ENCODE results near the gene IRF1.

DNA sequence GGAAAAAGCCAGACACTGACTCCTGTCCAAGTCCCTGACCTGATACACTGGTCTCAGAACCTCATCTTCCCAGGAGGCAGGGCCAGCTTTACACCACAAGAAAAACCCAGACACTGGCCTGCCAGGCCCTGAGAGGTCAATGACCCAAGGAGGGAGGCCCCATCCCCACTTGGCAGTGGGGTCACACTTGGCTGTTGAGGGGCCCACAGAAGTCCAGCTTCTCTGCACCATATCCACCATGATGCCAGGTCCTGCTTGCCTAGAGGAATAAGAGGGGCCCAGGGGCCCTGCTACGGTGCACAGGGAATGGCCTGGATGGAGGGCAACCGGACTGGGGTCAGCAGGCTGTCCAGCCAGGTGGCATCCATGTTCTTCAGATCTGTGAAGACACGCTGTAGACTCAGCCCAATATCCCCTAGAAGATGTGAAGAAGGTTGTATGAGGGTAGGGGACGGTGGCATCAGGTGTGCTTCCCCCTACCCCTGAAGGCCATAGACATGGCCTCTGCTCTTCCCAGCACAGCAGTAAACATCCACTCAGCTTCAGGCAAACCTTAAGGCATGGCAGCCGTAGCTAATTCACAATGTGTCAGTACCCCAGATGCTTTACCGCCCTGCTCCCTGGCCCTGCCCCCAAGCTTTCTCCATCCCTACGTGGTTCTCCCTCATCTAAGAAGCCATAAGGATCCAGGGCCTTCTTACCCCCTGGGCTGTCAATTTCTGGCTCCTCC is 6.7 kb downstream of the IRF1 start:
- TF ChIP-seq, protein P1, sequence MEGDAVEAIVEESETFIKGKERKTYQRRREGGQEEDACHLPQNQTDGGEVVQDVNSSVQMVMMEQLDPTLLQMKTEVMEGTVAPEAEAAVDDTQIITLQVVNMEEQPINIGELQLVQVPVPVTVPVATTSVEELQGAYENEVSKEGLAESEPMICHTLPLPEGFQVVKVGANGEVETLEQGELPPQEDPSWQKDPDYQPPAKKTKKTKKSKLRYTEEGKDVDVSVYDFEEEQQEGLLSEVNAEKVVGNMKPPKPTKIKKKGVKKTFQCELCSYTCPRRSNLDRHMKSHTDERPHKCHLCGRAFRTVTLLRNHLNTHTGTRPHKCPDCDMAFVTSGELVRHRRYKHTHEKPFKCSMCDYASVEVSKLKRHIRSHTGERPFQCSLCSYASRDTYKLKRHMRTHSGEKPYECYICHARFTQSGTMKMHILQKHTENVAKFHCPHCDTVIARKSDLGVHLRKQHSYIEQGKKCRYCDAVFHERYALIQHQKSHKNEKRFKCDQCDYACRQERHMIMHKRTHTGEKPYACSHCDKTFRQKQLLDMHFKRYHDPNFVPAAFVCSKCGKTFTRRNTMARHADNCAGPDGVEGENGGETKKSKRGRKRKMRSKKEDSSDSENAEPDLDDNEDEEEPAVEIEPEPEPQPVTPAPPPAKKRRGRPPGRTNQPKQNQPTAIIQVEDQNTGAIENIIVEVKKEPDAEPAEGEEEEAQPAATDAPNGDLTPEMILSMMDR (IDR thresholded peaks at IDR 0.05), result no peak
- no peak for TF ChIP-seq POLR2AphosphoS5 (IDR thresholded peaks at IDR 0.05; ENCODE audit: low read depth, low read length)
- TF ChIP-seq, protein P2, sequence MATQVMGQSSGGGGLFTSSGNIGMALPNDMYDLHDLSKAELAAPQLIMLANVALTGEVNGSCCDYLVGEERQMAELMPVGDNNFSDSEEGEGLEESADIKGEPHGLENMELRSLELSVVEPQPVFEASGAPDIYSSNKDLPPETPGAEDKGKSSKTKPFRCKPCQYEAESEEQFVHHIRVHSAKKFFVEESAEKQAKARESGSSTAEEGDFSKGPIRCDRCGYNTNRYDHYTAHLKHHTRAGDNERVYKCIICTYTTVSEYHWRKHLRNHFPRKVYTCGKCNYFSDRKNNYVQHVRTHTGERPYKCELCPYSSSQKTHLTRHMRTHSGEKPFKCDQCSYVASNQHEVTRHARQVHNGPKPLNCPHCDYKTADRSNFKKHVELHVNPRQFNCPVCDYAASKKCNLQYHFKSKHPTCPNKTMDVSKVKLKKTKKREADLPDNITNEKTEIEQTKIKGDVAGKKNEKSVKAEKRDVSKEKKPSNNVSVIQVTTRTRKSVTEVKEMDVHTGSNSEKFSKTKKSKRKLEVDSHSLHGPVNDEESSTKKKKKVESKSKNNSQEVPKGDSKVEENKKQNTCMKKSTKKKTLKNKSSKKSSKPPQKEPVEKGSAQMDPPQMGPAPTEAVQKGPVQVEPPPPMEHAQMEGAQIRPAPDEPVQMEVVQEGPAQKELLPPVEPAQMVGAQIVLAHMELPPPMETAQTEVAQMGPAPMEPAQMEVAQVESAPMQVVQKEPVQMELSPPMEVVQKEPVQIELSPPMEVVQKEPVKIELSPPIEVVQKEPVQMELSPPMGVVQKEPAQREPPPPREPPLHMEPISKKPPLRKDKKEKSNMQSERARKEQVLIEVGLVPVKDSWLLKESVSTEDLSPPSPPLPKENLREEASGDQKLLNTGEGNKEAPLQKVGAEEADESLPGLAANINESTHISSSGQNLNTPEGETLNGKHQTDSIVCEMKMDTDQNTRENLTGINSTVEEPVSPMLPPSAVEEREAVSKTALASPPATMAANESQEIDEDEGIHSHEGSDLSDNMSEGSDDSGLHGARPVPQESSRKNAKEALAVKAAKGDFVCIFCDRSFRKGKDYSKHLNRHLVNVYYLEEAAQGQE (IDR thresholded peaks at IDR 0.05; ENCODE audit: insufficient read depth in 1 of 2, low read depth in 2 of 2, low read length in 1 of 2), result no peak
- no peak for TF ChIP-seq TCF7L2 (IDR thresholded peaks at IDR 0.05; ENCODE audit: low read depth, low read length)
- TF ChIP-seq SIN3A (IDR thresholded peaks at IDR 0.05; ENCODE audit: borderline replicate concordance, insufficient read depth, low read depth, low read length), result no peak
